Right atrium auricular region (tissue), 2 donors: ENCODE data around the gene GOLGA2. TPM values are rescaled to one million over a fixed set of nuclear protein-coding genes. Genes with fewer than 3 reads are reported as not detected.
A peak's percentile ranks its signal among the peaks of the same experiment; 100 is the strongest.

Source experiments
- DNase-seq: peaks from one replicate; pipeline ENCODE4 v3.0.0-alpha.2; 2019; ENCODE audit warnings: low spot score
- H3K27ac ChIP-seq, 2 donors: fragments of 200-600 bp; sonication (generic); 1 replicate in 1 of 2; 2 replicates in 1 of 2; pipeline ENCODE4 v1.5.1; 2016 to 2019
- H3K27me3 ChIP-seq, 2 donors: fragments of 200-600 bp; sonication (generic); one replicate each; pipeline versions ENCODE4 v1.5.1 to v1.6.0; 2017 to 2019
- H3K36me3 ChIP-seq: fragments of 200-600 bp; sonication (generic); one replicate; pipeline ENCODE4 v1.5.1; 2016
- H3K4me1 ChIP-seq, 2 donors: fragments of 200-600 bp; sonication (generic); one replicate each; pipeline versions ENCODE4 v1.5.1 to v1.6.0; 2017 to 2019
- H3K4me3 ChIP-seq, 2 donors: fragments of 200-600 bp; sonication (generic); 1 replicate in 1 of 2; 2 replicates in 1 of 2; pipeline ENCODE4 v1.5.1; 2017 to 2019; ENCODE audit warnings: mild to moderate bottlenecking in 1 of 2, moderate library complexity in 1 of 2
- H3K9me3 ChIP-seq, 2 donors: fragments of 200-600 bp; sonication (generic); one replicate each; pipeline ENCODE4 v1.5.1; 2019
- CTCF ChIP-seq, 2 donors: fragments of 200-600 bp; sonication (generic); IDR thresholded peaks; one replicate each; pipeline ENCODE4 v1.5.1; 2019; ENCODE audit warnings: antibody characterized with exemption in 2 of 2
- total RNA-seq, 2 donors: library from RNA; depleted of rRNA; stranded (reverse); fragments of >200 nt; gene quantifications; one replicate each; pipeline ENCODE4 v1.1.0, GENCODE V29; 2016

Gene GOLGA2
- total RNA-seq, 2 donors from 2014 or later, result 83.3 to 91.6 TPM

DNA sequence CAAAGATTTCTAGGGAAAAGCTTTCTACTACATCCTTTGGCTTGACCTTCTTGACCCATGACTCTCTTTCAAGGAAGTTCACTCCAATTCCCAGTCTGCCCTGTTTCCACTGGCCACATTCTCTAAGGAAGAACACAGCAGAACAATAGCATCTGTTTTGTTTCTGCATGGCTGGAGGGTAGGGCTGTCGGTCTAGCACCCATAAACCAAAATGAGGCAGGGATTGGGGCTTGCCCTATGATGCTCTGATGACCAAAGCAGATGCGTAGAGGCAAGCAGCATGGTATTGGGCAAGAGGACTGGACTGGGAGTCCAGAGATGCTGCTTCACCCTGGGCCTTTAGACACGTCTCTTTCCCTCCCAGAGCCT is 24.1 kb downstream of the GOLGA2 start:
- H3K27me3 ChIP-seq, result no peaks in the 10 kb centered on the region
- H3K4me3 ChIP-seq, result no peak overlapping the region
- no peaks in the 10 kb centered on the region for H3K9me3 ChIP-seq
- no peak for DNase-seq
- TF ChIP-seq CTCF (IDR thresholded peaks at IDR 0.05), result no peak
- peaks cover 2% of the 10 kb centered on the region for H3K36me3 ChIP-seq
- H3K4me1 ChIP-seq, result peaks cover 0 to 14% of the 10 kb centered on the region in 2 donors
- H3K27ac ChIP-seq, result no peak overlapping the region

GRCh38 chr9:128250839-128251731 is 24.7 kb downstream of the GOLGA2 start:
- H3K9me3 ChIP-seq, result no peaks in the 10 kb centered on the region
- no peaks in the 10 kb centered on the region for H3K27me3 ChIP-seq
- no peak for TF ChIP-seq CTCF (IDR thresholded peaks at IDR 0.05)
- no peak for DNase-seq
- no peaks in the 10 kb centered on the region for H3K36me3 ChIP-seq
- H3K27ac ChIP-seq, result no peak overlapping the region
- H3K4me1 ChIP-seq, result peaks cover 0 to 19% of the 10 kb centered on the region in 2 donors
- H3K4me3 ChIP-seq, result peak overlapping the region; percentile 16 to 47

DNA sequence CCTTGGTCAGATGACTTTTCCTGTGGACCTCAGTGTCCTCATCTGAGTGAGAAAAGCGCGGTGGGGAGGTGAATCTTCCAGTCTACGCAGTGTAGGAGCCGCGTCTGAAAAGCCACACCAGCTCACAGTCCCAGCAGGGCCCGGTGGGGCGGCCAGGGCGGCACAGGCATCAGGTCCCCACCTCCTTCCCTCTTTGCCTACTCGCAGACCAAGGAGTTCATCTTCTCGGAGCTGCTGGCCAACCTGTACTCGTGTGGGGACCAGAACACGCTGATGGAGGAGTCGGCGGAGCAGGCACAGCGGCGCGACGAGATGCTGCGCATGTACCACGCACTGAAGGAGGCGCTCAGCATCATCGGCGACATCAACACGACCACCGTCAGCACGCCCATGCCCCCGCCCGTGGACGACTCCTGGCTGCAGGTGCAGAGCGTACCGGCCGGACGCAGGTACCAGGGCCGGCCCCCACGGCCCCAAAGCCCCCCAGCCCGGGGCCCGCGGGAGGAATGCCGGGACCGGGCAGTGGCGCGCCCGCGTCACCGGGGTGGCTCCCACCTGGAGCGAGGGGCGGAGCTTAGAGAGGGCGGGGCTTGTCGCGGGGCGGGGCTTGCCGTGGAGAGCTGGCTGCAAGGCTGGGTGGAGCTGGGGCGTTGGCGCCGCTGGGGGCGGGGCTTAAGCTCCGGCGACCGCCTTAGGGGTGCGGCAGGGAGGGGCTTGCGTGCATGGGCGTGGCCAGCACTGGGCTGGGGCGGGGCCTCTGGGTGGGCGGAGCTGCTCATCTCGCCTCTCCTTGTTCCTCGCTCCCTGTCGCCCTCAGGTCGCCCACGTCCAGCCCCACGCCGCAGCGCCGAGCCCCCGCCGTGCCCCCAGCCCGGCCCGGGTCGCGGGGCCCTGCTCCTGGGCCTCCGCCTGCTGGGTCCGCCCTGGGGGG is 25.6 kb downstream of the GOLGA2 start:
- Histone ChIP-seq H3K27ac (no peak overlapping the region), H3K27me3 (no peaks in the 10 kb centered on the region)
- TF ChIP-seq CTCF (IDR thresholded peaks at IDR 0.05), result no peak

GRCh38 chr9:128249558-128249907 is 26.3 kb downstream of the GOLGA2 start:
- H3K27ac ChIP-seq, result no peak overlapping the region
- no peak for TF ChIP-seq CTCF (IDR thresholded peaks at IDR 0.05)
- H3K9me3 ChIP-seq, result no peaks in the 10 kb centered on the region
- peaks cover 0 to 34% of the 10 kb centered on the region in 2 donors for H3K4me1 ChIP-seq
- H3K27me3 ChIP-seq, result no peaks in the 10 kb centered on the region
- H3K4me3 ChIP-seq, result no peak overlapping the region
- DNase-seq, result no peak
- no peaks in the 10 kb centered on the region for H3K36me3 ChIP-seq

More for the DNA sequence above, 25.6 kb downstream of the GOLGA2 start:
- Histone ChIP-seq H3K4me3 (peak overlapping the region; percentile 30 to 47), H3K36me3 (no peaks in the 10 kb centered on the region), H3K9me3 (no peaks in the 10 kb centered on the region), H3K4me1 (peaks cover 0 to 28% of the 10 kb centered on the region in 2 donors)
- no peak for DNase-seq

- TF ChIP-seq CTCF (IDR thresholded peaks at IDR 0.05), result no peak
- DNase-seq, result no peak
- H3K9me3 ChIP-seq, result no peaks in the 10 kb centered on the region
- H3K4me1 ChIP-seq, result peaks cover 0 to 47% of the 10 kb centered on the region in 2 donors
- no peak overlapping the region for H3K4me3 ChIP-seq
- H3K36me3 ChIP-seq, result no peaks in the 10 kb centered on the region
- H3K27ac ChIP-seq, result no peak overlapping the region
- no peaks in the 10 kb centered on the region for H3K27me3 ChIP-seq
Observed at GRCh38 chr9:128247226-128247803, 28.5 kb downstream of the GOLGA2 start.
